ENCODE results near the gene HACD3. TPM values are rescaled to one million over a fixed set of nuclear protein-coding genes. Genes with fewer than 3 reads are reported as not detected.

The HACD3 gene
- total RNA-seq, 1 donor from 2014 or later: 41.2 TPM

DNA sequence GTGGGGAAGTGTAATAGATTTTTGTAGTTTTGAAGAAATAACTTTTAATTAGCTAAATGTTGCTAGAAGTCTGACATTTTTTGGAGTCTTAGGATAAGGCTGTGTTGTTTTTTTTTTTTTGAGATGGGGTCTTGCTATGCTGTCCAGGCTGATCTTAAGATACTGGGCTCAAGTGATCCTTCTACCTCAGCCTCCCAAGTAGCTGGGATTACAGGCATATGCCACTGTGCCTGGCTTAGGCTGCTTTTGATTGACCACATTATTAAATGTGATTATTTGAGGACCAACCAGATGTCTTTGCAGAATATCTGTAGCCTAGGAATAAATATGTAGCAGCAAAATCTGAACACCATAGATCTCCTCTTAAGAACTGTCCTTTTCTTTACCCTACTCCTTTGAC, 29.7 kb downstream of the HACD3 start:
- Histone ChIP-seq H3K4me3 (ENCODE audit: low read length in 3 of 3) (no peak overlapping the region), H3K27me3 (ENCODE audit: control insufficient read depth in 3 of 3, insufficient read depth in 3 of 3, low read length in 3 of 3) (no peaks in the 10 kb centered on the region), H3K4me1 (ENCODE audit: control insufficient read depth in 3 of 3, insufficient read depth in 3 of 3, low read length in 3 of 3) (no peaks in the 10 kb centered on the region), H3K27ac (ENCODE audit: low read depth, low read length) (no peak overlapping the region), H3K36me3 (ENCODE audit: control insufficient read depth in 3 of 3, insufficient read depth in 3 of 3, low read length in 3 of 3) (peaks cover 27 to 52% (median 41%) of the 10 kb centered on the region in 3 donors), H3K9me3 (ENCODE audit: control insufficient read depth in 3 of 3, low read length in 3 of 3) (no peaks in the 10 kb centered on the region), H3K9ac (ENCODE audit: low read depth in 1 of 3, low read length in 3 of 3) (no peak overlapping the region)

DNA sequence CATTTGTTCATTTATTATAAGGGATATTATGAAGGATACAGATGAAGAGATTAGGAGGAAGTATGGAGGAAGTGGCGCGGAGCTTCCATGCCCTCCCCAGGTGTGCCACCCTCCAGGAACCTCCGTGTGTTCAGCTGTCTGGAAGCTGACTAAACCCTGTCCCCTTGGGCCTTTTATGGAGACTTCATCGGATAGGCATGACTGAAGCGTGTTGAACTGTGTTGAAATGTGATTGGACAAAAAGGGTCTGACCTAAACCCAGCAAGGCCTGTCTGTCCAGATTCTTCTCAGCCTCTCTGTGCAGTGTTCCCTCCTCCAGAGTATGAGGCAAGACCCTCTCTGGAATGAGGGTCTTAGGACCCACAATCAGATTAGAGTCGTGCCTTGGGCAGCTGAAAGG, 31.7 kb downstream of the HACD3 start:
- peaks cover 26 to 42% (median 35%) of the 10 kb centered on the region in 3 donors for H3K36me3 ChIP-seq (ENCODE audit: control insufficient read depth in 3 of 3, insufficient read depth in 3 of 3, low read length in 3 of 3)
- H3K27ac ChIP-seq (ENCODE audit: low read depth, low read length): no peak overlapping the region
- H3K9ac ChIP-seq (ENCODE audit: low read depth in 1 of 3, low read length in 3 of 3): no peak overlapping the region
- H3K4me1 ChIP-seq (ENCODE audit: control insufficient read depth in 3 of 3, insufficient read depth in 3 of 3, low read length in 3 of 3): no peaks in the 10 kb centered on the region
- H3K9me3 ChIP-seq (ENCODE audit: control insufficient read depth in 3 of 3, low read length in 3 of 3): no peaks in the 10 kb centered on the region
- no peaks in the 10 kb centered on the region for H3K27me3 ChIP-seq (ENCODE audit: control insufficient read depth in 3 of 3, insufficient read depth in 3 of 3, low read length in 3 of 3)
- no peak overlapping the region for H3K4me3 ChIP-seq (ENCODE audit: low read length in 3 of 3)

DNA sequence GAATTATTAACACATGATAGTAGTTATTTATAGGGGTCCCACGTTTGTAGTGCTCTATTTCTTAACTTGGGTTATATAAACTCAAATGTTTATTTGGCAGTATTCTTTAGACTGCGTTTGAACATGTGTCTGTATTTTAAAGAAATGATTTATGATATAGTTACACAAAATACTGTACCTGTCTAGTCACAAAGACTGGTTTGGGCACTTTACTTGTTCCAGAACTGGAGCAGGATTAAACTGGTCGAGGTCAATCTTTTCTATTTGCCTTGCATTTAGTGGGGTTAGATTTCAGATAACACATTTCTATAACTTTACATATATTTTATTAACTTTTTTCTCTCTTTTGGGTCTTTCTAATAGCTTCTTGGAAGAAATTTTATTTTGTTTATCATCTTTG, 39.5 kb downstream of the HACD3 start:
- Histone ChIP-seq H3K4me3 (ENCODE audit: low read length in 3 of 3) (no peak overlapping the region), H3K9ac (ENCODE audit: low read depth in 1 of 3, low read length in 3 of 3) (no peak overlapping the region), H3K36me3 (ENCODE audit: control insufficient read depth in 3 of 3, insufficient read depth in 3 of 3, low read length in 3 of 3) (peaks cover 17 to 41% (median 40%) of the 10 kb centered on the region in 3 donors), H3K4me1 (ENCODE audit: control insufficient read depth in 3 of 3, insufficient read depth in 3 of 3, low read length in 3 of 3) (no peaks in the 10 kb centered on the region), H3K9me3 (ENCODE audit: control insufficient read depth in 3 of 3, low read length in 3 of 3) (no peaks in the 10 kb centered on the region), H3K27ac (ENCODE audit: low read depth, low read length) (no peak overlapping the region), H3K27me3 (ENCODE audit: control insufficient read depth in 3 of 3, insufficient read depth in 3 of 3, low read length in 3 of 3) (no peaks in the 10 kb centered on the region)

DNA sequence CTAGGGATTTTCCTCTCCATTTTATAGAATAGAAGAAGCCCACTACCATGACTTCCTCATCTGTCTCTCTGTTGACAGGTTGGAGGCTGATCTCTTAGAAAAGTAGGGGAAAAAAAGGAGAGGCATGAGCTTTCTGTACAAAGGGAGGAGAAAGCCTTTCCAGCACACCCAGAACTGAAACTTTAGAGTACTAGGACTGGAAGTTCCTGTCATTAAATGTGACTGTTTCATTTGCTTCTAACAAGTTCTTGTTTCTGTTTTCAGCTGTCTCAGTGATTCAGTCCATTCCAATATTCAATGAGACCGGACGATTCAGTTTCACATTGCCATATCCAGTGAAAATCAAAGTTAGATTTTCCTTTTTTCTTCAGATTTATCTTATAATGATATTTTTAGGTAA, 41.7 kb downstream of the HACD3 start:
- no peak overlapping the region for H3K9ac ChIP-seq (ENCODE audit: low read depth in 1 of 3, low read length in 3 of 3)
- no peaks in the 10 kb centered on the region for H3K9me3 ChIP-seq (ENCODE audit: control insufficient read depth in 3 of 3, low read length in 3 of 3)
- H3K27ac ChIP-seq (ENCODE audit: low read depth, low read length): no peak overlapping the region
- no peaks in the 10 kb centered on the region for H3K27me3 ChIP-seq (ENCODE audit: control insufficient read depth in 3 of 3, insufficient read depth in 3 of 3, low read length in 3 of 3)
- no peaks in the 10 kb centered on the region for H3K4me1 ChIP-seq (ENCODE audit: control insufficient read depth in 3 of 3, insufficient read depth in 3 of 3, low read length in 3 of 3)
- no peak overlapping the region for H3K4me3 ChIP-seq (ENCODE audit: low read length in 3 of 3)
- H3K36me3 ChIP-seq (ENCODE audit: control insufficient read depth in 3 of 3, insufficient read depth in 3 of 3, low read length in 3 of 3): peaks cover 7 to 38% (median 27%) of the 10 kb centered on the region in 3 donors

DNA sequence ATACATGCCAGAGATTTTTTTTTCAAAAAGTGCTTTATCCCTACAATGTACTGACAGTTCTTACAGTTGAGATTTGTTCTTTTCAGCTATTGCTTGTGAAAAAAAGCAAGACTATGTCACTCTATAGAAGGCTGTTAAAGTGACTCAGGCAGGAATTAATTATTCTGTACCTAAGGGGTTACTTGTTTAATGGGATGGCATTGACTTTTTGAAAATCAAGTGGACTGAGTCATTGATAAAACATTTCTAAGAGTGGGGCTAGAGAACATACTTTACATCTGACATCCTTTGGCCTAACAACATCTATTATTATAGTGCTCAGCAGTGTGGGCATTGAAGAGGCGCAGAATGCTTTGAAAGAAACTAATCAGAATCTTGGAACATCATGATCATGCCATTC, 46.4 kb downstream of the HACD3 start:
- Histone ChIP-seq H3K9me3 (ENCODE audit: control insufficient read depth in 3 of 3, low read length in 3 of 3) (no peaks in the 10 kb centered on the region), H3K27ac (ENCODE audit: low read depth, low read length) (no peak overlapping the region), H3K4me1 (ENCODE audit: control insufficient read depth in 3 of 3, insufficient read depth in 3 of 3, low read length in 3 of 3) (no peaks in the 10 kb centered on the region), H3K36me3 (ENCODE audit: control insufficient read depth in 3 of 3, insufficient read depth in 3 of 3, low read length in 3 of 3) (peaks cover 21 to 61% (median 38%) of the 10 kb centered on the region in 3 donors), H3K4me3 (ENCODE audit: low read length in 3 of 3) (no peak overlapping the region), H3K9ac (ENCODE audit: low read depth in 1 of 3, low read length in 3 of 3) (no peak overlapping the region), H3K27me3 (ENCODE audit: control insufficient read depth in 3 of 3, insufficient read depth in 3 of 3, low read length in 3 of 3) (no peaks in the 10 kb centered on the region)

DNA sequence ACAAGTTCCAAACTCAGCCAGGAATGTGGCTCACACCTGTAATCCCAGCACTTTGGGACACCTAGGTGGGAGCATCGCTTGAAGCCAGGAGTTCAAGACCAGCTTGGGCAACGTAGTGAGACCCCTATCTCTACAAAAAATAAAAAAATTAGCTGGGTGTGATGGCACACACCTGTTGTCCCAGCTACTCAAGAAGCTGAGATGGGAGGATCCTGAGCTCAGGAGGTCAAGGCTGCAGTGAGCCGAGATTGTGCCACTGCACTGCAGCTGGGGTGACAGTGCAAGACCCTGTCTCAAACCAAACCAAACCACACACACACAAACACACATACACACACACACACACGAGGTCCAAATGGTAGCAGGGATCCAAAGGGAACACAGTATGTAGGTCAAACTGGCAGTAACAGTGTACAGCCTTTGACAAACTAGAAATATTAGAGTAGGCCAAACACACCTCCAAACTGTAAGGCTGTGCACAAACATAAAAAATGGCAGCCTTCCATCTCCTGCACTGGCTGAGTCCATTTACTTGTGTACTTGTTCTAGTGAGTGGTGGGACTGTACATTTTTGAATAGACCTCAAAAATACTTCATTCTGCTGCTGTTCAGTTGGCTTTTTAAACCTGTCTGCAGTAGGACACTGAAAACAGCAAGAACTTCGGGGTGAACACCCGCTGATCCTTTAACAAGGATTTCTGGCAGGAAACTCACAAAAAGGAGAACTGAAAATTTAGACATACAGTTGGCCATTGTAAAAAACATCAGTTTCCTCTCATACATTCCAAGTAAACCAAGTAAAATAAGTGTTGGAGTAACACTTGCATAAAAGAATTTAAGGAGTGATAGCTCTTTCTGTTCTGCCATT, 47.1 kb downstream of the HACD3 start:
- no peaks in the 10 kb centered on the region for H3K27me3 ChIP-seq (ENCODE audit: control insufficient read depth in 3 of 3, insufficient read depth in 3 of 3, low read length in 3 of 3)
- H3K9me3 ChIP-seq (ENCODE audit: control insufficient read depth in 3 of 3, low read length in 3 of 3): no peaks in the 10 kb centered on the region
- H3K4me1 ChIP-seq (ENCODE audit: control insufficient read depth in 3 of 3, insufficient read depth in 3 of 3, low read length in 3 of 3): no peaks in the 10 kb centered on the region
- H3K9ac ChIP-seq (ENCODE audit: low read depth in 1 of 3, low read length in 3 of 3): peak overlapping the region in 1 of 3 donors; percentile 11
- no peak overlapping the region for H3K4me3 ChIP-seq (ENCODE audit: low read length in 3 of 3)
- peaks cover 21 to 58% (median 38%) of the 10 kb centered on the region in 3 donors for H3K36me3 ChIP-seq (ENCODE audit: control insufficient read depth in 3 of 3, insufficient read depth in 3 of 3, low read length in 3 of 3)
- H3K27ac ChIP-seq (ENCODE audit: low read depth, low read length): no peak overlapping the region

DNA sequence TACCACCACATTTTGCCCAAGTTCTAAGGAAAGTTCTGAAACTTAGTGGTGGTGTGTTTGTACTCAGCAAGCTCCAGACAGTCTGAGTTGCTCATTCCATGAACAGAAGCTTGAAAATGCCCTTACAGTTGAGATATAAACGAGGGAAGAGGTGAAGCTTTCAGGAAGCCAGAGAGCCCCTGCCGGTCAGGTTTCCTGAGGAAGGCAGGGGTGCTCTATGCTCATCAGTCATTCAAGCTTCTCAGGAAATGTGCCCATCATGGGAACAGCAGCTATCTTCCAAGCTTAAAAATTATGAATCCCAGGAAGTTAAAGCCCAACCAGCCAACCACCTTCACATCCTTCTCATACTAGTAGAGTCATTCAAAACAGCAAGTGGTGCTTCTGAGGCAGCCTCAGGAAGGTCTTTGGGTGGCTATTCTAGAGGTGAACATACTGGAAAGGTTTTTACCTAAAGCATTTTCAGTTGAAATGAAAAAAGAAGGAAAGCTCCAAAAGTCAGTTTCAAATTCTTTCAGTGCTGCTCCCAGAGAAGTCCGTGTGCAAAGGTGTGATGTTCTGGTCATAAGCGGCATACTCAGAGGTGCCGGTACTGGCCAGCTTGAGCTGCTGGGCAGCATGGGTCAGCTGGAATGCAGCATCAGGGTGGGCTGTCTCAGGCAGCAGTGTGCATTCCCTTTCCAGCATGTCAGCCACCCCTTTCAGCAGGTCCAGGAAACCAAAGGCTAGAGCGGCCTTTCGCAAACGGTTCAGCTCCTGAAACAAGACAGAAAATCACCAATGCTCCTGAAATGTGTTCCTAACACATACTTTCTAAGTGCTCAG, 48.9 kb downstream of the HACD3 start:
- no peaks in the 10 kb centered on the region for H3K9me3 ChIP-seq (ENCODE audit: control insufficient read depth in 3 of 3, low read length in 3 of 3)
- no peak overlapping the region for H3K4me3 ChIP-seq (ENCODE audit: low read length in 3 of 3)
- no peak overlapping the region for H3K27ac ChIP-seq (ENCODE audit: low read depth, low read length)
- no peaks in the 10 kb centered on the region for H3K4me1 ChIP-seq (ENCODE audit: control insufficient read depth in 3 of 3, insufficient read depth in 3 of 3, low read length in 3 of 3)
- no peak overlapping the region for H3K9ac ChIP-seq (ENCODE audit: low read depth in 1 of 3, low read length in 3 of 3)
- no peaks in the 10 kb centered on the region for H3K27me3 ChIP-seq (ENCODE audit: control insufficient read depth in 3 of 3, insufficient read depth in 3 of 3, low read length in 3 of 3)
- H3K36me3 ChIP-seq (ENCODE audit: control insufficient read depth in 3 of 3, insufficient read depth in 3 of 3, low read length in 3 of 3): peaks cover 21 to 63% (median 51%) of the 10 kb centered on the region in 3 donors

DNA sequence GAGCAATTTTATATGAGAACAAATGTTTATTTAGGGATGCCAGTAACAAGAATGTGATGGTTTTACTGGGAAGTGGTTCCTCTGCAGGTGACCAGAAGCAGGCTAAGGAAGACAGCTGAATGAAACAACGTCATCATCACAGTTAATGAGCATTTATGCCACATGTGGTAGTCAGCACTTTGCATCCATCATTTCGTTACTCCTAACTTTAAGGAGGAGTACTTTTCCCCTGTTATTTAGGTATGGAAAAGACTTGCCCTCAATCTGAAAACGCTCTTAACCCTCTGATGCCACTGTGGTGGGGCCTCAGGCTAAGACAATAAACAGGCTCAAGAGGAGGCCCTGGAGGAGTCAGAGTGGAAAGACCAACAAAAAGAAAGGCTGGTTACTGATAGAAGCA, 49.5 kb downstream of the HACD3 start:
- H3K36me3 ChIP-seq (ENCODE audit: control insufficient read depth in 3 of 3, insufficient read depth in 3 of 3, low read length in 3 of 3): peaks cover 20 to 65% (median 57%) of the 10 kb centered on the region in 3 donors
- no peak overlapping the region for H3K4me3 ChIP-seq (ENCODE audit: low read length in 3 of 3)
- no peak overlapping the region for H3K27ac ChIP-seq (ENCODE audit: low read depth, low read length)
- no peaks in the 10 kb centered on the region for H3K9me3 ChIP-seq (ENCODE audit: control insufficient read depth in 3 of 3, low read length in 3 of 3)
- H3K9ac ChIP-seq (ENCODE audit: low read depth in 1 of 3, low read length in 3 of 3): no peak overlapping the region
- no peaks in the 10 kb centered on the region for H3K4me1 ChIP-seq (ENCODE audit: control insufficient read depth in 3 of 3, insufficient read depth in 3 of 3, low read length in 3 of 3)
- no peaks in the 10 kb centered on the region for H3K27me3 ChIP-seq (ENCODE audit: control insufficient read depth in 3 of 3, insufficient read depth in 3 of 3, low read length in 3 of 3)

DNA sequence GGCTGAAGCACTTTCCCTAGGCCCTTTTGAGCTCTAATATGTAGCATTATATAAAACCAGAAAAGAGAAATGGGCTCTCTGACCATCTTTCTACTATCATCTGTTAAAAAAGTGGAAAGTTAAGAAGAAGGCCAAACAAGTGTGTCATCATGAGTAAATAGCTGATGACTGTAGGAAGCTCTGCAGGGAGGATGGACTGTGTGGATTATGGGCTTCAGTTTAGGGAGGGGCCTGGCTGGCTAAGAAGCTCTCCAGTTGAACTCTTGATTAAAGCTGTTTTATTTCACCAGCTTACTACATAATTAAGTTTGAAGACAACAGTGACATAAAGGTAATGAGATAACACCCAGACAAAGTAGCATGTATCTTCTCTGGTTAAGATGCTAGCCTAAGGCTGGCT, 50.0 kb downstream of the HACD3 start:
- no peak overlapping the region for H3K9ac ChIP-seq (ENCODE audit: low read depth in 1 of 3, low read length in 3 of 3)
- H3K9me3 ChIP-seq (ENCODE audit: control insufficient read depth in 3 of 3, low read length in 3 of 3): no peaks in the 10 kb centered on the region
- H3K4me3 ChIP-seq (ENCODE audit: low read length in 3 of 3): no peak overlapping the region
- no peaks in the 10 kb centered on the region for H3K27me3 ChIP-seq (ENCODE audit: control insufficient read depth in 3 of 3, insufficient read depth in 3 of 3, low read length in 3 of 3)
- peaks cover 21 to 66% (median 57%) of the 10 kb centered on the region in 3 donors for H3K36me3 ChIP-seq (ENCODE audit: control insufficient read depth in 3 of 3, insufficient read depth in 3 of 3, low read length in 3 of 3)
- H3K4me1 ChIP-seq (ENCODE audit: control insufficient read depth in 3 of 3, insufficient read depth in 3 of 3, low read length in 3 of 3): no peaks in the 10 kb centered on the region
- no peak overlapping the region for H3K27ac ChIP-seq (ENCODE audit: low read depth, low read length)

DNA sequence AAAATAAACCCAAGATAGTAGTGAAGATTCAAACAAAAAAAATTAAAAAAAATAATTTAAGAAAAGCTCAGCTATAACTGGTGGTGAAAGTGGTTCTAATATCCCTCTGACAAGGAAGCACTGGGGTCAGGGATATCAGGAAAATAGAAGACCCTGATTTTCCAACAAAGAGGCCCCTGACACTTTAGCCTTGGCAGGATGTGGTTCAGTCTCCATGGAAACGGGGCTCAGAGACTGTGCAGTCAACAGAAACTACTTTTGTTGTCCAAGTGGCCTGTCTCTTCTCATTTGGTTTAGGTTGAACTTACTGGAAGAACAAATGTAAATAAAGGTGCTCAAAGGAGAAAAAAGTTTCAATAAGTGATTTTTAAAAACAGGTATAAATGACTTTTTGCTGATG, 53.4 kb downstream of the HACD3 start:
- Histone ChIP-seq H3K36me3 (ENCODE audit: control insufficient read depth in 3 of 3, insufficient read depth in 3 of 3, low read length in 3 of 3) (peaks cover 18 to 60% (median 57%) of the 10 kb centered on the region in 3 donors), H3K9me3 (ENCODE audit: control insufficient read depth in 3 of 3, low read length in 3 of 3) (no peaks in the 10 kb centered on the region), H3K4me1 (ENCODE audit: control insufficient read depth in 3 of 3, insufficient read depth in 3 of 3, low read length in 3 of 3) (no peaks in the 10 kb centered on the region), H3K4me3 (ENCODE audit: low read length in 3 of 3) (no peak overlapping the region), H3K27me3 (ENCODE audit: control insufficient read depth in 3 of 3, insufficient read depth in 3 of 3, low read length in 3 of 3) (no peaks in the 10 kb centered on the region), H3K9ac (ENCODE audit: low read depth in 1 of 3, low read length in 3 of 3) (no peak overlapping the region), H3K27ac (ENCODE audit: low read depth, low read length) (no peak overlapping the region)
